ENCODE measurements around the gene VPREB3.

VPREB3 gene

DNA sequence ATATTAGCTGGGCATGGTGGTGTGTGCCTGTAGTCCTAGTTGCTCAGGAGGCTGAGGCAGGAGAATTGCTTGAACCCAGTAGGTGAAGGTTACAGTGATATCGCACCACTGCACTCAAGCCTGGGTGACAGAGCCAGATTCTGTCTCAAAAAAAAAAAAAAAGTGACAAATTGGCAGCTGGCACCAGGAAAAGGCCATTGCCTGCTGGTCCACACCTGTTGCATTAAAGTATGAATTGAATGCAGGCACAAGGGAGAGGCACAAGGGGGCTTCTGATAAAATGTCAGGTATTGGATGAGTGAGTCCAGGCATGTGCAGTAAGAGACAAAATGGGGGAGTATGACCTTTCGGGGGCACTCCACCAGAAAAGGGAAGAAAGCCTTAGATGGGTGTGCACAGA is 31.5 kb downstream of the VPREB3 start:
- DNase-seq, result no peak

DNA sequence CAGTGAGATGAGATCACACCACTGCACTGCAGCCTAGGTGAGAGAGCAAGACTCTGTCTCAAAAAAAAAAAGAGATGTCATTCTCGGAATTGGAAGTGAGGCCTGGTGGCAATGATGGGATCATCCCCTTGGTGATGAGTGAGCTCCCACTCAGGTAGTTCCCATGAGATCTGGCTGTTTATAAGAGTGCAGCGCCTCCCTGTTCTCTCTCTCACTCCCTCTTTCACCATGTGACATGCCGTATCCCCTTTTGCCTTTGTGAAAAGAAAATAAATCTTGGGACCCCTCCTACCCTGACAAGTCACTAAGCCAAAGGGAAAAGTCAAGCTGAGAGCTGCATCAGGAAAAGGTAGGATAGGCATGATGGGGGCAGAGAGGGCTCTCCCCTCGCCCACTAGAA is 32.1 kb downstream of the VPREB3 start:
- no peak for DNase-seq

DNA sequence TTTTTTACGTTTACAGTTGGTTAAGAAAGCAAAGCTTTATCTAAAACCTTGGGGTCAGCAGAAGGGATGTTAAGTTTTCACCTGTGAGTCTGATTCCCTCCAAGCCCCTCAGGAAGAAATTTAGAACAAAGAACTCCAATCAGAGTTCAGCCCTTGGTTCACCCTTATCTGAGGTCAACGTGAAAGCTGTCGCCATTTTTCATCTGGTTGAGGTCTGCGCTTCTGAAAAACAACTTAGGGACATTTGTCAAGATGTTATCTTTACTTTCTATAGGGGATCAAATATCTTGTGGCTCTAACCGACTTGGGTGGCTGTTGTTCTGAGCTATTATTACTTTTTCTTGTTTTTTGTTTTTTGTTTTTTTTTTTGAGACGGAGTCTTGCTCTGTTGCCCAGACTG is 33.4 kb downstream of the VPREB3 start:
- no peak for DNase-seq

GRCh38 chr22:23718371-23719165 is 35.7 kb downstream of the VPREB3 start:
- DNase-seq, result no peak

DNA sequence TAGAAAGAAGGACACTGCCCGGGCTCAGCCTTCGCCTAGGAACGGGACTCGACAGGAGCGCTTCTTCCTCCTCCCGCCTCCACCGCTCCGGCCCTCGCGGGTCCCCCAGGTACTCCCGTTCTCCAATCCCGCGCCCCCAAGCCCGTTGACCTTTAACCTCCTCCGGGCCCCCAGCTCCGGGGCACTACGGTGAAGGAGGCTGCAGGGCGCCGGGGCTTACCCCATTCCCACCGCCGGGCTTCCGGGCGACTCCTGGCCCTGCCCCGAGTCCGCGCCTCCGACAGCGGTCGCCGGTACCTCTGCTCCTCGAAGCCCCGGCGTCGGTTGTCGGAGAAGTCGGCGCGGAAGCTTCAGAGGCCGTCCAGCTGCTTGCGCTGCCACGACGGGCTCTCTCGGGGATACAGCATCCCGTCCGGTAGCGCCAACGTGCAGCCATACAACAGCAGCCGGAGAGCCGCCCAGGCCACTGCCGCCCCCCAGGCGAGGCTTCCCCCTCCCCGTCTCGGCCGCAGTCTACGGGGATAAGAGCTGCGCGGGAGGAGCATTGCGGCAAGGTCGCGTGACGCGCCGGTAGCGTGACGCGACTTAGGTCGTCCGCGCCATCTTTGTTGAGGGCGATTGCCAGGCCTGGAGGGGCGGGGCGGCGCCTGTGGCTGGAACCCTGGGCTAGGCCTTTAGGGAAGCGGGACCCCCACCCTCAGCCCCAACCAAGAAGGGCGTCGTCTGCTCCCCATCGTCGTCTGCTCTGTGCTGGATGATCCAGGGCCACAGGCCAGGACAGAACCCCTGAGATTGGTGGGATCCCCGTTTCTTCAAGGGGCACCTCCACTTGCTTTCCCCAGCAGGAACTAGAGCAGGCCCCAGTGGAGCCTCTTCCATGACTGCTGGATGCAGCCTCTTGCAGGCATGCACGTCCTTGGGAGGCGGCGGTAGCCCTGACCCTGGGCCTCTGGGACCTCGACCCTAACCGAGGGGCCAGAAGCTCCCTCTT is 37.1 kb downstream of the VPREB3 start:
- DNase-seq, result peak; percentile 85

GRCh38 chr22:23715806-23716375 is 38.3 kb downstream of the VPREB3 start:
- DNase-seq, result no peak

DNA sequence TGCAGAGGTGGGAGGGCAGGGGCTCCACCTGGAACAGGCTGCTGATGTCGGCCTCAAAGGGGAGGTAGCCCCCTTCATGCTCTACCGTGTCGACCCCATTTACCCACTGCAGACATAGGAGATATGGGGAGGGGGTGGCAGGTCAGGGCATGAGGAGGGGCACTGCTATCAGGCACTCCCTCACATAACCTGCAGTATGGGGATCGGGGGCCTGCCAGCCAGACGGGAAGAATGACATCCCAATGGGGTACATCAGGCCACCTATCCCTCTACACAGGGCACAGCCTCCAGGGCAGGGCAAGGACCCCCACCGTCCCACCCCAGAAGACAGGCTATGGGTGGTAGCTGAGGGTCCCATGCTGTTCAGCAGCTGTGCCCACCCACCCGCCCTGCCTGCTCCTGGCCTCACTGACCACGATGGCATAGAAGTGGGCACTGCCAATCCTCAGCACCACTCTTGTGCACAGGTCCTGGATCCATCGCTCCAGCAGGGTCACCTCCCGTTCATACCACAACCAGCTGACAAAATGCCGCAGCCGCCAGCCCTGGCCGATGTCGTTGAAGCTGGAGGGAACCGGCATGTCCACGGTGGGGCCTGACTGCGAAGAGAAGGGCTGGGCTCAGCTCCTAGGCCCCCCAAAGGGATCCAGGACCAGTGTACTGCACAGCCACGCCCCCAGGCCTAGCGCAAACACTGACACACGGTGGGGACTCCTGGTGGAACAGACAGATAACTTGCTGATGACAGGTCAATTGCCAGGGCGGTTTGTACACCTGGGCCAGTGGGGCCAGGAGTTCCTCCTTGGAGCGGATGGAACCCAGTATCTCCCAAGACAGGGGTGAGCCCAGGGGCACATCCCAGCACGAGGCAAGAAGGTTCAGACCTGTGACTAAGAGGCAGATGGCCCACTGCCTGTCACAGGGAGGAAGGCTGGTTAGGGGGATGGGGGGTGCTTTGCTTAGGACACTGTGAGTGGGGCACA is 39.3 kb downstream of the VPREB3 start:
- DNase-seq, result no peak

DNA sequence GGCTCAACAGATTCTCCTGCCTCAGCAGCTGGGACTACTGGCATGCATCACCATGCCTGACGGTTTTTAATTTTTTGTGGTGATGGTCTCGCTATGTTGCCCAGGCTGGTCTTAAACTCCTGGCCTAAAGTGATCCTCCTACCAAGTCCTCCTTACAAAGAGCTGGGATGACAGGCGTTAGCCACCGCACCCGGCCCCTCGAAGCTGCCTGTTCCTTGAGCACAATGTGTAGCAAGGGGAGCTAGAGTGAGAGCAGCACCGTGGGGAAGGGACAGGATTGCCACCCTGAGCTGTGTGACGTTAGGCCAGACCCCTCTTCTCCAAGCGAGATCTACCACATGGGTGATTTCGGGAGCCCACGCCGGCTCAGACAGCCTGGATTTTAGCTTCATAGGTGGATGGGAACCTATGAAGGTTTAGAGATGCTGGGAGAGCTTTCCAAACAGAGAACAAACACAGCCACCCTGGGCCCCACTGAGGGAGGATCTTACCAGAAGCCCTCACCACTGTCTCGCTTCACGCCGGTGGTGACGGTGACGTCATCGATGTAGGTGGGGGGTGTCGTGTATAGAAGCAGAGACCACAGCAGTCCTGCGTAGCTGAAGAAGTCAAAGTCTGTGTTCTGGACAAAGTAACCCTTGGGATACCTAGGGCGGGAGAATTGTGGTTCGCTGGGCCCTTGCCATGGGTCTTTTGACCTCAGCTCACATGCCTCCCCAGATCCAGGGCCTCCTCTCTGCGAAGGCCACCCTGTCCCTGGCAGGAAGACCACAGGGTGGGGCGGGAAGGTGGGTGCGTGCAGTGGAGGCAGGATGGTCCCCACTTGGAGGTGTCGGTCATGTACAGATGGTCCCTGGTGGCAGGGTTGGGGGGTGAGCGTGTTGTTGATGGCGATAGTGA is 40.3 kb downstream of the VPREB3 start:
- no peak for DNase-seq

DNA sequence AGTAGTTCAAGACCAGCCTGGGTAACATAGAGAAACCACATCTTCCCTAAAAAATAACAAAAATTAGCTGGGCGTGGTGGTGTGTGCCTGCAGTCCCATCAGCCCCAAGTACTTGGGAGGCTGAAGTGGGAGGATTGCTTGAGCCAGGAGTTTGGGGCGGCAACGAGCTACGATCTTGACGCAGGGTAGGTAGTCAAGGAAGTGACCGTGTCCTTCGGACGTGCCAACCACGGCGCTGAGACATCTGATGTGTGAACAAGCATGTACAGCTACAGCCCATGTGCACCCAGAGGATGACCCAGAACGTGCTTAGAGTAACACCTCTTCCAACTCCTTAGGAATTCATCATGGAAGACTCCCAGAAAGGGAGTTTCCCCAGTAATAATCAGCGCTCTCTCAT is 42.0 kb downstream of the VPREB3 start:
- no peak for DNase-seq

- no peak for DNase-seq
These were observed 45.1 kb downstream of the VPREB3 start for GRCh38 chr22:23709107-23709506.

GRCh38 chr22:23708270-23708669 is 46.0 kb downstream of the VPREB3 start:
- DNase-seq, result no peak

GRCh38 chr22:23705358-23705757 is 48.9 kb downstream of the VPREB3 start:
- DNase-seq, result no peak

GRCh38 chr22:23704829-23705228 is 49.4 kb downstream of the VPREB3 start:
- no peak for DNase-seq

GRCh38 chr22:23704062-23704461 is 50.2 kb downstream of the VPREB3 start:
- no peak for DNase-seq

Measured in GDM1 (cell line).